SK-N-SH treated with all-trans-retinoic acid at 6 μM for 48 hours (cell line): ENCODE results near the gene PDE3A.
A peak's percentile ranks its signal among the peaks of the same experiment; 100 is the strongest.

Source experiments
- ATAC-seq: fragments of 200-7000 bp; cut with Tn5 transposase; 3 replicates; pipeline ENCODE4 v1.9.1; 2020; ENCODE audit warnings: mild to moderate bottlenecking, moderate library complexity
- ARNTL ChIP-seq: fragments of 450-650 bp; formaldehyde crosslinking; IDR thresholded peaks from 2 replicates; pipeline ENCODE4 v1.5.0; 2020; ENCODE audit warnings: low read depth, mild to moderate bottlenecking, moderate library complexity, borderline replicate concordance
- BACH2 ChIP-seq: fragments of 250-450 bp; sonication (Bioruptor Pico); IDR thresholded peaks from 2 replicates; pipeline ENCODE4 v1.9.0; 2021; ENCODE audit warnings: mild to moderate bottlenecking, borderline replicate concordance
- CSDC2 ChIP-seq: fragments of 250-450 bp; sonication (Bioruptor Pico); IDR thresholded peaks from 2 replicates; pipeline ENCODE4 v1.5.0; 2020; ENCODE audit warnings: mild to moderate bottlenecking, moderate library complexity
- ESRRG ChIP-seq: fragments of 250-450 bp; sonication (Bioruptor Pico); IDR thresholded peaks from 2 replicates; pipeline ENCODE4 v1.6.1; 2021; ENCODE audit warnings: mild to moderate bottlenecking
- ISL1 ChIP-seq: fragments of 250-450 bp; sonication (Bioruptor Pico); IDR thresholded peaks from 2 replicates; pipeline ENCODE4 v2.1.2; 2022; ENCODE audit warnings: mild to moderate bottlenecking, moderate library complexity
- OSR1 ChIP-seq: fragments of 250-450 bp; sonication (Bioruptor Pico); IDR thresholded peaks from 2 replicates; pipeline ENCODE4 v1.8.0; 2022; ENCODE audit warnings: moderate library complexity, mild to moderate bottlenecking, inconsistent platforms
- RARB ChIP-seq: fragments of 250-450 bp; sonication (Bioruptor Pico); IDR thresholded peaks from 2 replicates; pipeline ENCODE4 v1.8.0; 2021; ENCODE audit warnings: mild to moderate bottlenecking, moderate library complexity
- SNAI2 ChIP-seq: fragments of 250-450 bp; sonication (Bioruptor Pico); IDR thresholded peaks from 2 replicates; pipeline ENCODE4 v1.5.0; 2020; ENCODE audit warnings: mild to moderate bottlenecking, moderate library complexity
- TCF4 ChIP-seq: fragments of 250-450 bp; sonication (Bioruptor Pico); IDR thresholded peaks from 2 replicates; pipeline ENCODE4 v1.8.0; 2021; ENCODE audit warnings: mild to moderate bottlenecking, moderate library complexity, borderline replicate concordance
- TOX ChIP-seq: fragments of 250-450 bp; sonication (Bioruptor Pico); IDR thresholded peaks from 2 replicates; pipeline ENCODE4 v1.8.0; 2021; ENCODE audit warnings: mild to moderate bottlenecking, moderate library complexity, borderline replicate concordance
- ZFP30 ChIP-seq: fragments of 450-650 bp; formaldehyde crosslinking; IDR thresholded peaks from 2 replicates; pipeline ENCODE4 v1.5.0; 2022; ENCODE audit warnings: mild to moderate bottlenecking, moderate library complexity
- ZNF565 ChIP-seq: fragments of 450-650 bp; formaldehyde crosslinking; conservative IDR thresholded peaks from 2 replicates; pipeline ENCODE4 v1.5.0; 2020; ENCODE audit warnings: low read depth, mild to moderate bottlenecking, moderate library complexity
- ZNF70 ChIP-seq: fragments of 450-650 bp; formaldehyde crosslinking; IDR thresholded peaks from 2 replicates; pipeline ENCODE4 v1.5.0; 2020; ENCODE audit warnings: mild to moderate bottlenecking, moderate library complexity
- ZNF8 ChIP-seq: fragments of 450-650 bp; formaldehyde crosslinking; IDR thresholded peaks from 2 replicates; pipeline ENCODE4 v1.5.0; 2020; ENCODE audit warnings: mild to moderate bottlenecking, moderate library complexity
- TF ChIP-seq, protein P1 (sequence below): fragments of 250-450 bp; sonication (Bioruptor Pico); IDR thresholded peaks from 2 replicates; pipeline ENCODE4 v1.5.1; 2021; ENCODE audit warnings: mild to moderate bottlenecking, moderate library complexity
- TF ChIP-seq, protein P2 (sequence below): fragments of 250-450 bp; sonication (Bioruptor Pico); IDR thresholded peaks from 2 replicates; pipeline ENCODE4 v1.8.0; 2021; ENCODE audit warnings: low read depth, mild to moderate bottlenecking, moderate library complexity, borderline replicate concordance
- TF ChIP-seq, protein P3 (sequence below): fragments of 250-450 bp; sonication (Bioruptor Pico); IDR thresholded peaks from 2 replicates; pipeline ENCODE4 v1.5.1; 2020; ENCODE audit warnings: low read depth, mild to moderate bottlenecking, moderate library complexity
- TF ChIP-seq, protein P4 (sequence below): fragments of 250-450 bp; sonication (Bioruptor Pico); IDR thresholded peaks from 2 replicates; pipeline ENCODE4 v1.5.0; 2020; ENCODE audit warnings: mild to moderate bottlenecking, moderate library complexity

Gene PDE3A

DNA sequence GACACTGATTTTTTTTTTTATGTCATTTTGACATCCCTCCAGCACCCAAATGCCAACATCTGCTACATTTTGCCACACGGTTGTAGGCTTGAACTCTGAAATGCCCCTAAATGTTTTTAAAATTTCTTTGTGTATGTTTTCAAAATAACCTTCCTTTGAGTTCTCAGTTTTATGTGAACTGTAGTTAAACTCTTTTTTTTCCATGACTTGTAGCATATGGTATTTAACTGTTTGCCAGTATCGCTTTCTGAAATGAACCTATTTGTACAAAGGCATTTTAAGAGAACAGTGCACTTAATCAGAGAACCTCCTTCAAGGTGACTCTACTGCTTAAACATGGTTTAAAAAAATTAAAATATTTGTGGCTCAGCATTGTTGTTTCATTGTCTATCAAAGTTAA, 61.5 kb downstream of the PDE3A start:
- no peak for ATAC-seq
- TF ChIP-seq ZFP30 (CRISPR knock-in tag), result no peak

DNA sequence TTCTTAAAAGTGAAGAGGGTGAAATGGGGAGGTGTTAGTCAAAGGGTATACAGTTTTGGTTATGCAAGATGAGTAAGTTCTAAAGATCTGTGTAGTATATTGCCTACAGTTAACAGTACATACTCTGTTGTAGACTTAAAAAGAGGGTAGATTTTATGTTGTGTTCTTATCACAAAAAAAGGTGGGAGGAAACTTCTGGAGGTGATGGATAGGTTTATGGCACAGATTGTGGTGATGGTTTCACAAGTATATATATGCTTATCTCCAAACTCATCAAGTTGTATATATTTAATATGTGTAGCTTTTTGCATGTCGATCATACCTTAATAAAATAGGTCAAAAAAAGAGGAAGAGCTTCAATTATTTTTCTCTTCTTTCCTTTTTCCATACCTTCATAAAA, 64.0 kb downstream of the PDE3A start:
- no peak for TF ChIP-seq ZNF565 (CRISPR knock-in tag)
- TF ChIP-seq TOX (CRISPR knock-in tag), result no peak
- no peak for TF ChIP-seq ISL1
- TF ChIP-seq, protein P1, sequence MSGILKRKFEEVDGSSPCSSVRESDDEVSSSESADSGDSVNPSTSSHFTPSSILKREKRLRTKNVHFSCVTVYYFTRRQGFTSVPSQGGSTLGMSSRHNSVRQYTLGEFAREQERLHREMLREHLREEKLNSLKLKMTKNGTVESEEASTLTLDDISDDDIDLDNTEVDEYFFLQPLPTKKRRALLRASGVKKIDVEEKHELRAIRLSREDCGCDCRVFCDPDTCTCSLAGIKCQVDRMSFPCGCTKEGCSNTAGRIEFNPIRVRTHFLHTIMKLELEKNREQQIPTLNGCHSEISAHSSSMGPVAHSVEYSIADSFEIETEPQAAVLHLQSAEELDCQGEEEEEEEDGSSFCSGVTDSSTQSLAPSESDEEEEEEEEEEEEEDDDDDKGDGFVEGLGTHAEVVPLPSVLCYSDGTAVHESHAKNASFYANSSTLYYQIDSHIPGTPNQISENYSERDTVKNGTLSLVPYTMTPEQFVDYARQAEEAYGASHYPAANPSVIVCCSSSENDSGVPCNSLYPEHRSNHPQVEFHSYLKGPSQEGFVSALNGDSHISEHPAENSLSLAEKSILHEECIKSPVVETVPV (CRISPR knock-in tag), result no peak
- TF ChIP-seq BACH2, result no peak
- no peak for TF ChIP-seq CSDC2 (CRISPR knock-in tag)
- TF ChIP-seq, protein P2, sequence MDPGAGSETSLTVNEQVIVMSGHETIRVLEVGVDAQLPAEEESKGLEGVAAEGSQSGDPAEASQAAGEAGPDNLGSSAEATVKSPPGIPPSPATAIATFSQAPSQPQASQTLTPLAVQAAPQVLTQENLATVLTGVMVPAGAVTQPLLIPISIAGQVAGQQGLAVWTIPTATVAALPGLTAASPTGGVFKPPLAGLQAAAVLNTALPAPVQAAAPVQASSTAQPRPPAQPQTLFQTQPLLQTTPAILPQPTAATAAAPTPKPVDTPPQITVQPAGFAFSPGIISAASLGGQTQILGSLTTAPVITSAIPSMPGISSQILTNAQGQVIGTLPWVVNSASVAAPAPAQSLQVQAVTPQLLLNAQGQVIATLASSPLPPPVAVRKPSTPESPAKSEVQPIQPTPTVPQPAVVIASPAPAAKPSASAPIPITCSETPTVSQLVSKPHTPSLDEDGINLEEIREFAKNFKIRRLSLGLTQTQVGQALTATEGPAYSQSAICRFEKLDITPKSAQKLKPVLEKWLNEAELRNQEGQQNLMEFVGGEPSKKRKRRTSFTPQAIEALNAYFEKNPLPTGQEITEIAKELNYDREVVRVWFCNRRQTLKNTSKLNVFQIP, result no peak
- no peak for TF ChIP-seq ZNF8
- no peak for TF ChIP-seq TCF4 (CRISPR knock-in tag)
- TF ChIP-seq ZNF70, result no peak
- no peak for ATAC-seq

DNA sequence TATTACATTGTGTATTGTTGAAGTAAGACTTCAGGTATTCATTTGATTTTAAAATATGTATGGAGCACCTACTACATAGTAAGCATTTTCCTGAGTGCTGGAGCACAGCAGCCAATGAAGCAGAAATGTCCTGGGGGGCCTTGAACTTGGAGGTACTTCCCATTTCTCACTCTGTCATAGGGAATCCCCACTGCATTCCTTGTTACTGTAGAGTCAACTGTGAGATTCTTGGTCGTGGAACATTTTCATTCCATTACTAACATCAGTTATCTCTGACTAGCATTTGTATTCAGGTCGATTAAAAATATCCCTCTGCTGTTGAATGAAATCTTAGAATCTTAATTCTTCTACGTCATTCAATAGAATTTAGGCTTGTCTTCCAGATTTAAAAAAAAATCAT, 66.7 kb downstream of the PDE3A start:
- TF ChIP-seq, protein P3, sequence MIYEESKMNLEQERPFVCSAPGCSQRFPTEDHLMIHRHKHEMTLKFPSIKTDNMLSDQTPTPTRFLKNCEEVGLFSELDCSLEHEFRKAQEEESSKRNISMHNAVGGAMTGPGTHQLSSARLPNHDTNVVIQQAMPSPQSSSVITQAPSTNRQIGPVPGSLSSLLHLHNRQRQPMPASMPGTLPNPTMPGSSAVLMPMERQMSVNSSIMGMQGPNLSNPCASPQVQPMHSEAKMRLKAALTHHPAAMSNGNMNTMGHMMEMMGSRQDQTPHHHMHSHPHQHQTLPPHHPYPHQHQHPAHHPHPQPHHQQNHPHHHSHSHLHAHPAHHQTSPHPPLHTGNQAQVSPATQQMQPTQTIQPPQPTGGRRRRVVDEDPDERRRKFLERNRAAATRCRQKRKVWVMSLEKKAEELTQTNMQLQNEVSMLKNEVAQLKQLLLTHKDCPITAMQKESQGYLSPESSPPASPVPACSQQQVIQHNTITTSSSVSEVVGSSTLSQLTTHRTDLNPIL (CRISPR knock-in tag), result no peak
- TF ChIP-seq RARB (CRISPR knock-in tag), result no peak
- TF ChIP-seq OSR1 (CRISPR knock-in tag), result no peak
- TF ChIP-seq ZNF565 (CRISPR knock-in tag), result no peak
- no peak for TF ChIP-seq ZNF8
- TF ChIP-seq SNAI2, result no peak
- TF ChIP-seq ARNTL (CRISPR knock-in tag), result no peak
- TF ChIP-seq TCF4 (CRISPR knock-in tag), result no peak
- TF ChIP-seq ESRRG (CRISPR knock-in tag), result no peak
- TF ChIP-seq, all 23 proteins: peak for 0
- ATAC-seq, result no peak

DNA sequence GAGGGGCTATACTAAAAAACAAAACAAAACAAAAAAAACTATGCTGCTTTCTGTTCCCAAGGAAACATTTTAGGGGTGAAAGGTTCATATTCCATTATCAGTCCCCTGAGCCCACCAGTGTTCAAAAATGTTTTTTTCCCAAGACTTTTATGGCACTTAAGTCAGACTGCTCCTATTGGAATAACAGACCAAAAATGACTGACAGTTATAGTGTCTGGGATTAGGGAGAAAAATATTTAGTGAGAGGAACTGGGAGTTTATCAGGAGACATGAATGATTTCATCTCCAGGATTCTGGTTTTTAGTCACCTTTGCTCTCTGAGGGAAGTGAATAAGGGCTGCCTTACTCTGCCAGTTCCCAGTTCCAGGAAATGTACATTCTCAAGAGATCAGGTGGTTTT, 68.0 kb downstream of the PDE3A start:
- no peak for ATAC-seq
- TF ChIP-seq, protein P3 (CRISPR knock-in tag), result no peak
- TF ChIP-seq RARB (CRISPR knock-in tag), result no peak
- no peak for TF ChIP-seq ZNF8
- no peak for TF ChIP-seq ISL1
- TF ChIP-seq ZFP30 (CRISPR knock-in tag), result no peak
- TF ChIP-seq TOX (CRISPR knock-in tag), result no peak
- TF ChIP-seq, protein P4, sequence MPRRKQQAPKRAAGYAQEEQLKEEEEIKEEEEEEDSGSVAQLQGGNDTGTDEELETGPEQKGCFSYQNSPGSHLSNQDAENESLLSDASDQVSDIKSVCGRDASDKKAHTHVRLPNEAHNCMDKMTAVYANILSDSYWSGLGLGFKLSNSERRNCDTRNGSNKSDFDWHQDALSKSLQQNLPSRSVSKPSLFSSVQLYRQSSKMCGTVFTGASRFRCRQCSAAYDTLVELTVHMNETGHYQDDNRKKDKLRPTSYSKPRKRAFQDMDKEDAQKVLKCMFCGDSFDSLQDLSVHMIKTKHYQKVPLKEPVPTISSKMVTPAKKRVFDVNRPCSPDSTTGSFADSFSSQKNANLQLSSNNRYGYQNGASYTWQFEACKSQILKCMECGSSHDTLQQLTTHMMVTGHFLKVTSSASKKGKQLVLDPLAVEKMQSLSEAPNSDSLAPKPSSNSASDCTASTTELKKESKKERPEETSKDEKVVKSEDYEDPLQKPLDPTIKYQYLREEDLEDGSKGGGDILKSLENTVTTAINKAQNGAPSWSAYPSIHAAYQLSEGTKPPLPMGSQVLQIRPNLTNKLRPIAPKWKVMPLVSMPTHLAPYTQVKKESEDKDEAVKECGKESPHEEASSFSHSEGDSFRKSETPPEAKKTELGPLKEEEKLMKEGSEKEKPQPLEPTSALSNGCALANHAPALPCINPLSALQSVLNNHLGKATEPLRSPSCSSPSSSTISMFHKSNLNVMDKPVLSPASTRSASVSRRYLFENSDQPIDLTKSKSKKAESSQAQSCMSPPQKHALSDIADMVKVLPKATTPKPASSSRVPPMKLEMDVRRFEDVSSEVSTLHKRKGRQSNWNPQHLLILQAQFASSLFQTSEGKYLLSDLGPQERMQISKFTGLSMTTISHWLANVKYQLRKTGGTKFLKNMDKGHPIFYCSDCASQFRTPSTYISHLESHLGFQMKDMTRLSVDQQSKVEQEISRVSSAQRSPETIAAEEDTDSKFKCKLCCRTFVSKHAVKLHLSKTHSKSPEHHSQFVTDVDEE, result no peak
- TF ChIP-seq, all 23 proteins: peak for 0

DNA sequence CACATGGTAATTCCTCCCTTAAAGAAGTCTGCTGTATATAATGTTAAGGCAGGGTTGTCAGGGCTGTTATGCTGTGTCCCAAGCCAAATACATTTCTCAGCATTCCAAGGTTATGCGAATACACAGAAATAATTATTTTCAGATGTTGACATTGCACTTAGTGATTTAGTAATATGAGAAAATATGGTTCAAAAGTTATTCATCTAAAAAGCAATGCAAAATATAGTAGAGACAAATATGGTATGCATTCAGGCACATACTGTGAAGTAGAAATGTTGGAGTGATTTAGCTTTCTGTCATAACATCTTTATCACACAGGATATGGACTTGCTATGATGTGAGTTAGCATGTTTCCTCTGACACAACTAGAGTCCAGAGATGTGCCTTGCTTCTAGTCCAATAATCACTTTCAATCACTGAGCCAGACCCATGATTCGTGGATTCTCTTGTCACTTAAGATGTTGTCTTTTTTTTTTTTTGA, 70.0 kb downstream of the PDE3A start:
- TF ChIP-seq TOX (CRISPR knock-in tag) (0 out of 2 replicates have a peak, but pooled peaks have one; percentile 17), TCF4 (CRISPR knock-in tag) (no peak)
- TF ChIP-seq, all 23 proteins: peak for 1
- ATAC-seq, result peak; percentile 95
